ENCODE data around the gene GIMD1. TPM values are rescaled to one million over a fixed set of nuclear protein-coding genes. Genes with fewer than 3 reads are reported as not detected.

GIMD1 gene
- total and polyA plus RNA-seq, 2 experiments from 2014 or later: not detected

DNA sequence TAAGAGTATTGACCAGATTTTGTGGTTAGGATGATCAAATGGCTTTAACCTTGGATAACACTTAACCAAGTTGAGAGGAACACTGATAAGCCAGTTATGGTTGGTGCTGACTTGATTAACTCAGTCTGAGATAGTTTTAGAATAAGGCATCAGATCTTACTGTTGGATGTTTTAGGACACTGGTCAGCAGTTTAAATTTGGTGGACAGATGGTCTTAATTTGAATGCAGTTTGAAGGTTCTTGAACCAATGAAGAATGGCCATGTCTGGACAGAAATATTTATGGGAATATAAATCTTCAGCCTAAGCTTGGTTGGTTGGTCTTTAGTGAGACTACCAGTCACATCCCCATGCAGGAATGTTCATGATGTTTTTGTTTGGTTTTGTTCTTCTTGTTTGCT, 2.6 kb upstream of the GIMD1 start (continued):
- TF ChIP-seq, protein P1, sequence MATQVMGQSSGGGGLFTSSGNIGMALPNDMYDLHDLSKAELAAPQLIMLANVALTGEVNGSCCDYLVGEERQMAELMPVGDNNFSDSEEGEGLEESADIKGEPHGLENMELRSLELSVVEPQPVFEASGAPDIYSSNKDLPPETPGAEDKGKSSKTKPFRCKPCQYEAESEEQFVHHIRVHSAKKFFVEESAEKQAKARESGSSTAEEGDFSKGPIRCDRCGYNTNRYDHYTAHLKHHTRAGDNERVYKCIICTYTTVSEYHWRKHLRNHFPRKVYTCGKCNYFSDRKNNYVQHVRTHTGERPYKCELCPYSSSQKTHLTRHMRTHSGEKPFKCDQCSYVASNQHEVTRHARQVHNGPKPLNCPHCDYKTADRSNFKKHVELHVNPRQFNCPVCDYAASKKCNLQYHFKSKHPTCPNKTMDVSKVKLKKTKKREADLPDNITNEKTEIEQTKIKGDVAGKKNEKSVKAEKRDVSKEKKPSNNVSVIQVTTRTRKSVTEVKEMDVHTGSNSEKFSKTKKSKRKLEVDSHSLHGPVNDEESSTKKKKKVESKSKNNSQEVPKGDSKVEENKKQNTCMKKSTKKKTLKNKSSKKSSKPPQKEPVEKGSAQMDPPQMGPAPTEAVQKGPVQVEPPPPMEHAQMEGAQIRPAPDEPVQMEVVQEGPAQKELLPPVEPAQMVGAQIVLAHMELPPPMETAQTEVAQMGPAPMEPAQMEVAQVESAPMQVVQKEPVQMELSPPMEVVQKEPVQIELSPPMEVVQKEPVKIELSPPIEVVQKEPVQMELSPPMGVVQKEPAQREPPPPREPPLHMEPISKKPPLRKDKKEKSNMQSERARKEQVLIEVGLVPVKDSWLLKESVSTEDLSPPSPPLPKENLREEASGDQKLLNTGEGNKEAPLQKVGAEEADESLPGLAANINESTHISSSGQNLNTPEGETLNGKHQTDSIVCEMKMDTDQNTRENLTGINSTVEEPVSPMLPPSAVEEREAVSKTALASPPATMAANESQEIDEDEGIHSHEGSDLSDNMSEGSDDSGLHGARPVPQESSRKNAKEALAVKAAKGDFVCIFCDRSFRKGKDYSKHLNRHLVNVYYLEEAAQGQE (IDR thresholded peaks at IDR 0.05; ENCODE audit: unreplicated experiment): no peak
- TF ChIP-seq ZNF114 (CRISPR knock-in tag; IDR thresholded peaks at IDR 0.05) (no peak), EZH2phosphoT487 (IDR thresholded peaks at IDR 0.05; ENCODE audit: unreplicated experiment) (no peak)

DNA sequence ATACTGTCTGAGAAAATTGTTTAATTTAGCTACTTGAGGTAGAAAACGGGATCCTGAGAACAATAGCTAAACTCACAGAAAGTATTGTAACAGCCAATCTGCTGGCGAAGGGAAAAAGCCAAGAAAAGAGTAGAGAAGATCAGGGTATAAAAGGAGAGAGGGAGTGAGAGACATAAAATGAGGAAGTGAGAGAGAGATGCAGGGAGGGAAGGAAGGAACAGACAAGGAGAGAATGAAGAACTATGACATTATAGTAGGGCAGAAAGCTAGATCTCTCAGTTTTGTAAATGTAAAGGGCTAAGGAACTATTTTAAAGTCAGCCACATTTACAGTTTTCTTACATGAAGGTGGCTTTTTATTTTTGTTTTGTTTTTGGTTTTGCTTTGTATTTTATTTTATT, 1.6 kb upstream of the GIMD1 start:
- H3K36me3 Mint-ChIP-seq (ENCODE audit: low read depth): no peaks in the 10 kb centered on the region
- H3K4me3 Mint-ChIP-seq: no peak overlapping the region
- H3K9me2 ChIP-seq (ENCODE audit: insufficient read depth): no peaks in the 10 kb centered on the region
- ATAC-seq (no peak), DNase-seq (ENCODE audit: low spot score) (no peak)
- no peaks in the 10 kb centered on the region for H3F3A ChIP-seq (replicated peaks; ENCODE audit: low read depth)
- H3K4me1 ChIP-seq (ENCODE audit: insufficient read depth): no peaks in the 10 kb centered on the region
- no peaks in the 10 kb centered on the region for H3K27me3 Mint-ChIP-seq (ENCODE audit: insufficient read depth, low read depth, poor library complexity)
- no peak overlapping the region for H3K27ac ChIP-seq (ENCODE audit: low read depth)
- no peaks in the 10 kb centered on the region for H3K9me3 Mint-ChIP-seq
- peaks cover 8% of the 10 kb centered on the region; the same call in 1 of the 3 replicates for H3K4me1 Mint-ChIP-seq
- no peaks in the 10 kb centered on the region for H3K79me2 ChIP-seq (replicated peaks; ENCODE audit: insufficient read depth)
- H3K4me2 ChIP-seq: no peak overlapping the region
- H3K27me3 ChIP-seq (ENCODE audit: insufficient read depth): no peaks in the 10 kb centered on the region
- peak overlapping the region; percentile 22; the same call in 1 of the 2 replicates for H3K27ac Mint-ChIP-seq
- no peaks in the 10 kb centered on the region for H4K20me1 ChIP-seq (replicated peaks; ENCODE audit: insufficient read depth)
- no peaks in the 10 kb centered on the region for H3K36me3 ChIP-seq (ENCODE audit: insufficient read depth)
- no peak overlapping the region for H2AFZ ChIP-seq
- H3K4me3 ChIP-seq: no peak overlapping the region
- TF ChIP-seq POLR2AphosphoS5 (IDR thresholded peaks at IDR 0.05; ENCODE audit: low read depth) (no peak), CREB1 (CRISPR knock-in tag; IDR thresholded peaks at IDR 0.05; ENCODE audit: low read depth) (no peak), ZNF331 (CRISPR knock-in tag; IDR thresholded peaks at IDR 0.05; ENCODE audit: low read depth) (no peak), JUNB (IDR thresholded peaks at IDR 0.05; ENCODE audit: unreplicated experiment) (no peak), EZH2phosphoT487 (IDR thresholded peaks at IDR 0.05; ENCODE audit: unreplicated experiment) (no peak), NANOG (IDR thresholded peaks at IDR 0.05; ENCODE audit: borderline replicate concordance) (no peak), STAT1 (IDR thresholded peaks at IDR 0.05; ENCODE audit: unreplicated experiment) (no peak)
- TF ChIP-seq, protein P1 (IDR thresholded peaks at IDR 0.05; ENCODE audit: unreplicated experiment): no peak
- TF ChIP-seq, protein P2, sequence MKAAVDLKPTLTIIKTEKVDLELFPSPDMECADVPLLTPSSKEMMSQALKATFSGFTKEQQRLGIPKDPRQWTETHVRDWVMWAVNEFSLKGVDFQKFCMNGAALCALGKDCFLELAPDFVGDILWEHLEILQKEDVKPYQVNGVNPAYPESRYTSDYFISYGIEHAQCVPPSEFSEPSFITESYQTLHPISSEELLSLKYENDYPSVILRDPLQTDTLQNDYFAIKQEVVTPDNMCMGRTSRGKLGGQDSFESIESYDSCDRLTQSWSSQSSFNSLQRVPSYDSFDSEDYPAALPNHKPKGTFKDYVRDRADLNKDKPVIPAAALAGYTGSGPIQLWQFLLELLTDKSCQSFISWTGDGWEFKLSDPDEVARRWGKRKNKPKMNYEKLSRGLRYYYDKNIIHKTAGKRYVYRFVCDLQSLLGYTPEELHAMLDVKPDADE (IDR thresholded peaks at IDR 0.05): no peak
- TF ChIP-seq, protein P3, sequence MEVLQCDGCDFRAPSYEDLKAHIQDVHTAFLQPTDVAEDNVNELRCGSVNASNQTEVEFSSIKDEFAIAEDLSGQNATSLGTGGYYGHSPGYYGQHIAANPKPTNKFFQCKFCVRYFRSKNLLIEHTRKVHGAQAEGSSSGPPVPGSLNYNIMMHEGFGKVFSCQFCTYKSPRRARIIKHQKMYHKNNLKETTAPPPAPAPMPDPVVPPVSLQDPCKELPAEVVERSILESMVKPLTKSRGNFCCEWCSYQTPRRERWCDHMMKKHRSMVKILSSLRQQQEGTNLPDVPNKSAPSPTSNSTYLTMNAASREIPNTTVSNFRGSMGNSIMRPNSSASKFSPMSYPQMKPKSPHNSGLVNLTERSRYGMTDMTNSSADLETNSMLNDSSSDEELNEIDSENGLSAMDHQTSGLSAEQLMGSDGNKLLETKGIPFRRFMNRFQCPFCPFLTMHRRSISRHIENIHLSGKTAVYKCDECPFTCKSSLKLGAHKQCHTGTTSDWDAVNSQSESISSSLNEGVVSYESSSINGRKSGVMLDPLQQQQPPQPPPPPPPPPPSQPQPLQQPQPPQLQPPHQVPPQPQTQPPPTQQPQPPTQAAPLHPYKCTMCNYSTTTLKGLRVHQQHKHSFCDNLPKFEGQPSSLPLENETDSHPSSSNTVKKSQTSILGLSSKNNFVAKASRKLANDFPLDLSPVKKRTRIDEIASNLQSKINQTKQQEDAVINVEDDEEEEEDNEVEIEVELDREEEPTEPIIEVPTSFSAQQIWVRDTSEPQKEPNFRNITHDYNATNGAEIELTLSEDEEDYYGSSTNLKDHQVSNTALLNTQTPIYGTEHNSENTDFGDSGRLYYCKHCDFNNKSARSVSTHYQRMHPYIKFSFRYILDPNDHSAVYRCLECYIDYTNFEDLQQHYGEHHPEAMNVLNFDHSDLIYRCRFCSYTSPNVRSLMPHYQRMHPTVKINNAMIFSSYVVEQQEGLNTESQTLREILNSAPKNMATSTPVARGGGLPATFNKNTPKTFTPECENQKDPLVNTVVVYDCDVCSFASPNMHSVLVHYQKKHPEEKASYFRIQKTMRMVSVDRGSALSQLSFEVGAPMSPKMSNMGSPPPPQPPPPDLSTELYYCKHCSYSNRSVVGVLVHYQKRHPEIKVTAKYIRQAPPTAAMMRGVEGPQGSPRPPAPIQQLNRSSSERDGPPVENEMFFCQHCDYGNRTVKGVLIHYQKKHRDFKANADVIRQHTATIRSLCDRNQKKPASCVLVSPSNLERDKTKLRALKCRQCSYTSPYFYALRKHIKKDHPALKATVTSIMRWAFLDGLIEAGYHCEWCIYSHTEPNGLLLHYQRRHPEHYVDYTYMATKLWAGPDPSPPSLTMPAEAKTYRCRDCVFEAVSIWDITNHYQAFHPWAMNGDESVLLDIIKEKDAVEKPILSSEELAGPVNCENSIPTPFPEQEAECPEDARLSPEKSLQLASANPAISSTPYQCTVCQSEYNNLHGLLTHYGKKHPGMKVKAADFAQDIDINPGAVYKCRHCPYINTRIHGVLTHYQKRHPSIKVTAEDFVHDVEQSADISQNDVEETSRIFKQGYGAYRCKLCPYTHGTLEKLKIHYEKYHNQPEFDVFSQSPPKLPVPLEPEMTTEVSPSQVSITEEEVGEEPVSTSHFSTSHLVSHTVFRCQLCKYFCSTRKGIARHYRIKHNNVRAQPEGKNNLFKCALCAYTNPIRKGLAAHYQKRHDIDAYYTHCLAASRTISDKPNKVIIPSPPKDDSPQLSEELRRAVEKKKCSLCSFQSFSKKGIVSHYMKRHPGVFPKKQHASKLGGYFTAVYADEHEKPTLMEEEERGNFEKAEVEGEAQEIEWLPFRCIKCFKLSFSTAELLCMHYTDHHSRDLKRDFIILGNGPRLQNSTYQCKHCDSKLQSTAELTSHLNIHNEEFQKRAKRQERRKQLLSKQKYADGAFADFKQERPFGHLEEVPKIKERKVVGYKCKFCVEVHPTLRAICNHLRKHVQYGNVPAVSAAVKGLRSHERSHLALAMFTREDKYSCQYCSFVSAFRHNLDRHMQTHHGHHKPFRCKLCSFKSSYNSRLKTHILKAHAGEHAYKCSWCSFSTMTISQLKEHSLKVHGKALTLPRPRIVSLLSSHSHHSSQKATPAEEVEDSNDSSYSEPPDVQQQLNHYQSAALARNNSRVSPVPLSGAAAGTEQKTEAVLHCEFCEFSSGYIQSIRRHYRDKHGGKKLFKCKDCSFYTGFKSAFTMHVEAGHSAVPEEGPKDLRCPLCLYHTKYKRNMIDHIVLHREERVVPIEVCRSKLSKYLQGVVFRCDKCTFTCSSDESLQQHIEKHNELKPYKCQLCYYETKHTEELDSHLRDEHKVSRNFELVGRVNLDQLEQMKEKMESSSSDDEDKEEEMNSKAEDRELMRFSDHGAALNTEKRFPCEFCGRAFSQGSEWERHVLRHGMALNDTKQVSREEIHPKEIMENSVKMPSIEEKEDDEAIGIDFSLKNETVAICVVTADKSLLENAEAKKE (CRISPR knock-in tag; IDR thresholded peaks at IDR 0.05): no peak

Data from GM23338 (cell line).